ENCODE data around the gene ATF4.
"Not testable (repeated sequence)": the region's sequence is repeated elsewhere in the genome, so short reads cannot be mapped to it uniquely, and the experiment has no call there.

ATF4 gene

GRCh38 chr22:39489094-39490068 lies 31.0 kb upstream of the ATF4 start:
- DNase-seq (ENCODE audit: low read depth in 2 of 3, low spot score in 1 of 3): no peak

DNA sequence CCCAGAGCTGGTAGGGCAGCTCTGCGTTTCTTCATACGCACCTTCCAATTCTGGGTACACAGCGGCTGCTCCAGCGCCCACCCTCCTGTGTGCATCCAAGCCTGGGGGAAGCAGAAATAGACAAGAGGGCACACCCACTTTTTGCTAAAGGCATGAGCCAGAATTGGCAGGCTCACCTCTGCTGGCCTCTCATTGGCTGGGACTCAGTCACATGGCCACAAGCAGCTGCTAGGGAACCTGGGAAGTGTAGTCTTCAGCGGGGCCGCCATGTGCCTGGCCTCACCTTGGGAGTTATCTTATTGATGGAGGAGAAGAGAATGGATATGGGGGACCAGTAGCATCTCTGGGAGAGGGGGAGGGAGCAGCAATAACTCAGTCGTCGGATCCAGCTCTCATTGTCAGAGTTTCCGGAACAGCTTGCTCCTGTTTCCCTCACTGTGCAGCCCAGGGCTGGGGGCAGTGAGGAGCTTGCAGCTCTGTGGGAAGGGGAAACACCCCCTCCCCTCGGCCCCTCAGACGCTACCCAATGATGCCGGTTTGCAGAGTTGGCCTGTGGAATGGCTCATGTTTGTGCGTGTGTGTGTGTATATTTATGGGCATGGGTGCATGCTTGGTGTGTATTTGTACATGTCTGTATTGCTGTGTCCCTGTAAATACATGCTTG lies 30.1 kb upstream of the ATF4 start:
- peak; percentile 67 to 75 (median 72) for DNase-seq (ENCODE audit: low read depth in 2 of 3, low spot score in 1 of 3)

GRCh38 chr22:39490966-39491680 lies 29.2 kb upstream of the ATF4 start:
- no peak for DNase-seq (ENCODE audit: low read depth in 2 of 3, low spot score in 1 of 3)

DNA sequence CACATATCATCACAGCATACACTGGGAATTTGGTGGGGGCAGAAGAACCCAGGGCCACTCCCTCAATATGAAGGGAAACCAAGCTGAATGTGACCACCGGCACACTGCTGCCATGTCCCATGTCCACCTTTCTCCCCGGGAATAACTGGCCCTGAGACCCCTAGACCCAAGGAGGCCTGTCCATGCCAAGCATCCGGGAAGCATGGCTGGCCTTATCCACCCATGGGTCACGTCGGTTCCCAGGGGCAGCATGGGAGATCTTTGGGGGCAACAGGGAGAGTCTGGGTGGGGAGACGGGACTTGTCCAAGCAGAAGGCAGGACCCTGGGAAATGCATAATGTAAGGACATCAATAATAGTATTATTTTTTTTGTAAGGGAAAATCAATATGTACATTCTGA lies 28.7 kb upstream of the ATF4 start:
- no peak for DNase-seq (ENCODE audit: low read depth in 2 of 3, low spot score in 1 of 3)

DNA sequence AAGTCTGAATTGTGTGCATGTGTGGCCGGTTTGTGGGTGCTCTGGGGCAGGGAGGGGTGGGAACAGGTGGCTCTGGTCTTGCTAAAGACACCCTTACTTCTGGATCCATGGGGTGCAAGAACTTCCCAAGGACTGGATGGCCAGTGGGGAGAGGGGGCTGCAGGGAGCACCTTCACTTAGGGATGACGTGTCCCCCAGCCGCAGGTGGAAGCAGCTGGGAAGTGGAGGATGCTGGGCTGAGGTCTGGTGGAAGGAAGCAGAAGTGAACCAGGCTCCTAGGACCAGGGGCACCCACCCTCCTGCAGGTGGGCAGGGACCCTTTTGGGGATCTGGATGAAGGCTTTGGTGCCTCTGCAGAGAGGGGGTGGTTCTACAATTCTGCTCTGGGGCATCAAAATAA lies 28.2 kb upstream of the ATF4 start:
- DNase-seq (ENCODE audit: low read depth in 2 of 3, low spot score in 1 of 3): no peak

- no peak for DNase-seq (ENCODE audit: low read depth in 2 of 3, low spot score in 1 of 3)
Measured at GRCh38 chr22:39493759-39494158, 26.6 kb upstream of the ATF4 start.

DNA sequence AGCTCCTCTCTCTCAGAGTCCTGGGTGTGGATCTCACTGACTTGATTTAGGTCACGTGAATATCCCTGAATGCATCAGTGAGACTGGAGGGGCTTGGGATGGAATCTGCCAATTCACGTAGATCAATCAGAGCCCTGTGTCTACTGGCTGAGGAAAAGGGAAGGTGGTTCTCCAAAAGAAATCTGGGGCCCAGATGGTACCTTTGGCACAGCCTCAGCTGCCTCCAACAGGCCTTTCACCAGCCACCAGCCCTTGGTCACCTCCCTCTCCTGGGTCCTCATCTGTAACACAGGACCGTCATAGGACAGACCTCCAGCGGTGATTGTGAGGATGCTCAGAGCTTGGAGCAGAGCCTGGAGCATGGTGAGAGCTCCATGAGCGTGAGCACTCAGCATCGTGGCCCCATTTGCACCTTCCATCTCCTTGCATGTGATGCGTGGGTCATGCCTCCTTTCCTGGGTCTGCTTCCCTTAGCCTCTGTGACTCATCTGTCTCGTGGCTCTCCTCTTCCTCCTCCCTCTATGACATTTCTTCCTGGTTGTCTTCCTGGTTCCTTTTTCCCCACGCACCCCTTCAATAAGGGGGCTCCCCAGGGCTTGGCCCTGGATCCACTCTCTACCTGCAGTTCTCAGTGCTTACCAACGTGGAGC lies 25.8 kb upstream of the ATF4 start:
- no peak for DNase-seq (ENCODE audit: low read depth in 2 of 3, low spot score in 1 of 3)

DNA sequence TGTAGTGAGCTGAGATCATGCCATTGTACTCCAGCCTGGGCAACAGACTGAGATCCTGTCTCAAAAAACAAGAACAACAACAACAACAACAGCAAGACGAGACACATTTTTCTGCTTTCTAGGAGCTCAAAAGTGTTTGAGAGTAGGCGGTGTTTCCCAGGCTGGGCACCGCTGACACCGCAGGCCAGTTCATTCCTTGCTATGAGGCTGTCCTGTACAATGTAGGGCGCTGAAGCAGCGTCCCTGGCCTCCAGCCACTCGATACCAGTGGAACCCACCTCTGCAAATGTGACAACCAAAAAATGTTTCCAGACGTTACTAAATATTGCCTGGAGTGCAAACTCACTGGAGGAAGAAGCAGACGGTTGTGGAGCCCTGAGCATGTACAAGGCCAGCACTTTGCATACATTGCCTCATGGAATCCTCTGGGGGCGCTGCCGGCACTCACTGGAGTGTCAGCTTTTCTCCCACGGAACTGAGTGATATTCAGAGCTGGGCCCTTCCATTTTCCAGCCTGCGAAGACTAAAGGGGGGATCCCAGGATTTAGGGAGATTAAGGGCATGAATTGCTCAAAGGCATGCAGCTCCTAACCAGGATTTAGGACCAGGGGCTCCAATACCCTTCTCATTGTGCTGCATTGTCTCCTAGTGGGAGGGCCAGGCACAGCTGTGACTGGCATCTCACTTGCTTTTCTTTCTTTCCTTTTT lies 24.1 kb upstream of the ATF4 start:
- DNase-seq (ENCODE audit: low read depth in 2 of 3, low spot score in 1 of 3): peak; percentile 35 to 65 (median 46)

- DNase-seq (ENCODE audit: low read depth in 2 of 3, low spot score in 1 of 3): no peak
Measured at GRCh38 chr22:39497429-39497828, 22.9 kb upstream of the ATF4 start.

GRCh38 chr22:39498368-39498767 lies 22.0 kb upstream of the ATF4 start:
- no peak for DNase-seq (ENCODE audit: low read depth in 2 of 3, low spot score in 1 of 3)

- DNase-seq (ENCODE audit: low read depth in 2 of 3, low spot score in 1 of 3): no peak
Measured at GRCh38 chr22:39498802-39499201, 21.6 kb upstream of the ATF4 start.

GRCh38 chr22:39500101-39500500 lies 20.3 kb upstream of the ATF4 start:
- no peak for DNase-seq (ENCODE audit: low read depth in 2 of 3, low spot score in 1 of 3)

DNA sequence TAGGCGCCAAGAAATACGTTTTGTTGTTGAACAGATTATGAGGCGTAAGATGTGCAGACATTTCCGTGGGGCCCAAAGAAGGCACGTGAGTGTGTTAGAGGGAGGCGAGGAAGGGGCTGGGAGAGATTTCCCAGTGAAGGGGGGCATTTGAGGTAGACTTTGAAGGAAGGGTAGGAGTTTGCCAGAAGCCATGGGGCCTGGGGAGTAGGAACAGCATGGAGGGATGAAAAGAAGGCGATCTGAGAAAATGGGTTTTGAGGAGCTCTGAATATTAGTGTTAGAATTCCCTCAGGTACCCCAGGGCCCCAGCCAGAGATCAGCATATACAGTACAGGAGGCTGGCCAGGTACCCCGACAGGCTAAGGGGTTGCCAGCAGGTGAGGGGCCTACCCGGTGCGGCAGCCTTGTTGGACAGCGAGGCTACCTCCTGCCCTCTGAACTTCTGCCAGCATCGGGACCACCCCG lies 18.7 kb upstream of the ATF4 start:
- no peak for DNase-seq (ENCODE audit: low read depth in 2 of 3, low spot score in 1 of 3)

DNA sequence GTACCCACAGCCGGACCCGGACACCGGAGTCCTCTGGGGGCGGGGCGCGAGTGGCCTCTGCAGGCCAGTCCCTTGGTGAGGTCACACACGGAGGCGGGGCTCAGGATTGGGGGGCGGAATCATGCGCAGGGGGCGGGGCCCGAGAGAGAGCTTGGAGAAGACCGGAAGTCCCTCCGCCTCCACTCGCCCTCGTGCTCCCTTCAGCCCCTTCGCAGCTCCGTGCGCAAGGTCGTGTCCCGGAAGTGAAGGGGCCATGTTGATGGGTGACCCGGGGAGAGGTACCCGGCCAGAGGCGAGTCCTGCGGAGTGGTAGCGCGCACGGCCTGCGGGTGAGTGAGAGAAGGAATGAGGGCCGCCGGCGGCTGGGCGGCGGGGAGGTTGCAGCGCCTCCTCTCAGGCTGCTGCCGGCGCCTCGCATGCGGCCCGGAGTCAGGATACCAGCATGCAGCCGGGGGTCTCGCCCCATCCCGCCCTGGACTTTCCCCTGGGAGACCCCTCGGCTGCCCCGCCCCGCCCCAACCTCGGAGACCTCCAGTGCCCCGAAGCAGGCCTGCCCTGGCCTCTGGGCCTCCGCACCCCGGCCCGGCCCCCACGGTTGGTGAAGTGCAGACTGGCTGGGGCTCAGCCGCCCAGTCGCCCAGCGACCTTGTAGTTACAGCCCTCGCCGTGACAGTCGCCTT lies 18.1 kb upstream of the ATF4 start, which contains the start of gene MIEF1:
TSS of gene MIEF1 (plus strand) at position 182 of the 680 bp plus-strand sequence. CDS start 9,005 bp downstream, outside the sequence.
- peak; percentile 90 to 94 (median 92) for DNase-seq (ENCODE audit: low read depth in 2 of 3, low spot score in 1 of 3)

DNA sequence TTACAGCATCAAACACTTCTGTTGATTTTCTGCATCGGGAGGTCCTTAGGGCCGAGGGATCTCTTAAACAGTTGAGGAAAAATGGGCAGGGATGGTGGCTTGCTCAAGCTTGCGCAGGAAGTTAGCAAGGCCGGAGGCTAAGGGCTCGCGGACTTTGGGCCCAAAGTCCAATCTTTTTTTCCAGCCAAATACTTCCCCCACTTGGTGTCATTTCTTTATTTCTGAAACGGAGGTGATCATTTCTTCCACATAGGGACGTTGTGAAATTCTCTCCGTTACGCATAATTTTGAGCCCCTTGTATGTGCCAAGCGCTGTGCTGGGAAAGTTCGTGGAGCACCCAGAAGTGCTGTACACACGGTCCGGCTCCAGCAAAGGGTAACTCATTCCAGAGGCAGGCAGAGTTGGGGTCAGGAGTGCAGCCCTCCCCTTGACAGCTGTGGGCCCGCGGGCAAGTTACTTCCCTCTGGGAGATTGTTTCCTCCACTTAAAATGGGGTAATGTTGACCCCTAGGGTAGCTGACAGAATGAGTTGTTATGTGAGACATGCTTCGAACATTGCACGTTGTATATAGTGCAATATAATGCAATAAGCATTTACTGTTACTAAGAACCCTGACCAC lies 17.5 kb upstream of the ATF4 start:
- no peak for DNase-seq (ENCODE audit: low read depth in 2 of 3, low spot score in 1 of 3)

GRCh38 chr22:39503630-39504029 lies 16.7 kb upstream of the ATF4 start:
- DNase-seq (ENCODE audit: low read depth in 2 of 3, low spot score in 1 of 3): no peak

DNA sequence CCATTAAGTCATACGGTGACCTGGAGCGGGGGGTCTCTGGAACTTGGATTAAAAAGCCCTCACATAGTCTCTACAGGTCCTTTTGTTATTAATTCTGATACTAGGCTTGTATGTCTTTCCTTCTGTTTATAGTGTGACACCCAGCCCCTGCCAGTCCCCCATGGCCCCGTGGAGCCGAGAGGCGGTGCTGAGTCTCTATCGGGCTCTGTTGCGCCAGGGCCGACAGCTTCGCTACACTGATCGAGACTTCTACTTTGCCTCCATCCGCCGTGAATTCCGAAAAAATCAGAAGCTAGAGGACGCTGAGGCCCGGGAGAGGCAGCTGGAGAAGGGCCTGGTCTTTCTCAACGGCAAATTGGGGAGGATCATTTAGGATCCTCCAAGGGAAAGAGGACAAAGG lies 16.3 kb upstream of the ATF4 start:
- no peak for DNase-seq (ENCODE audit: low read depth in 2 of 3, low spot score in 1 of 3)

- not testable (repeated sequence) for DNase-seq (ENCODE audit: low read depth in 2 of 3, low spot score in 1 of 3)
Measured at GRCh38 chr22:39507021-39507420, 13.3 kb upstream of the ATF4 start.

GRCh38 chr22:39508393-39508792 lies 12.0 kb upstream of the ATF4 start:
- DNase-seq (ENCODE audit: low read depth in 2 of 3, low spot score in 1 of 3): no peak
